BE2C (cell line): ENCODE data around the gene XYLB.

Experiments
- DNase-seq: peaks from one replicate; pipeline ENCODE4 v3.0.0-alpha.2; 2020
- H3K27me3 ChIP-seq: fragments of 250-450 bp; sonication (Bioruptor Pico); 2 replicates; pipeline ENCODE4 v1.5.1; 2020; ENCODE audit warnings: mild to moderate bottlenecking
- H3K36me3 ChIP-seq: fragments of 250-450 bp; sonication (Bioruptor Pico); 2 replicates; pipeline ENCODE4 v1.5.1; 2020; ENCODE audit warnings: mild to moderate bottlenecking
- H3K4me1 ChIP-seq: fragments of 250-450 bp; sonication (Bioruptor Pico); 2 replicates; pipeline ENCODE4 v1.5.1; 2020
- H3K4me3 ChIP-seq: 2 replicates; pipeline ENCODE4 v1.5.1; 2011; ENCODE audit warnings: low read depth, low read length
- H3K9me3 ChIP-seq: fragments of 250-450 bp; sonication (Bioruptor Pico); 2 replicates; pipeline ENCODE4 v1.5.1; 2020
- TF ChIP-seq, protein P1 (sequence below): IDR thresholded peaks from 2 replicates; pipeline ENCODE4 v1.5.1; 2012; ENCODE audit warnings: mild to moderate bottlenecking, low read depth, low read length

XYLB gene

DNA sequence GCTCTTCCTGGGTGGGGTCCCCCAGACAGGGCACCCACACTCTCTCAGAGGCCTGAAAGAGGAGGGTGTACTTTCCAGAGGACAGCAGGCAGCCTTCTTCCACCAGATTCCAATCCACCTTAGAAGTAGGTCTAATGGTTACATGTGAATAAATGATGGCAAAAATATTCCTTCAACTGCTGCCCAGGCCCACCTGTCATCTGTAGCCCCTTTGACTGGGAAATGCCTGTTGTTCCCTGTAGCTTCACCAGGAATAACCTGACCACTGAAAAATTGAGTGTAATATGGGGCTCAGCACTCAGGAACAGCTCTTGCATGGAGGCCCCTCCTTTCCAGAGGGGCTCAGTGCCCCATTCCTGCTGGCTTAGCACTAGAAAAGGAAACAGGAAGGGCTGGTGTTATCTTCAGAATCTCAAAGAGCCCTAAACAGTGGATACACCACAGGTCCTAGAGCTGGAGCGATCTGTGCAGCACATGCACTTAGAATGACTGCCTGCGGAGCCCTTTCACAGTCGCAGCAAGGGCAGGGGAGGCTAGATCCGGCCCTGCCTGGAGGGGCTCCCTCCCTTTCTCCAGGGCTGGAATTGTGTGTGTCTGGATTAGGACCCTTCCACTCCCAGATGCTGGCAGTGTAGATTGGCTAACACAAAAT lies 32.3 kb upstream of the XYLB start:
- no peaks in the 10 kb centered on the region for H3K4me1 ChIP-seq
- no peak for DNase-seq
- TF ChIP-seq, protein P1, sequence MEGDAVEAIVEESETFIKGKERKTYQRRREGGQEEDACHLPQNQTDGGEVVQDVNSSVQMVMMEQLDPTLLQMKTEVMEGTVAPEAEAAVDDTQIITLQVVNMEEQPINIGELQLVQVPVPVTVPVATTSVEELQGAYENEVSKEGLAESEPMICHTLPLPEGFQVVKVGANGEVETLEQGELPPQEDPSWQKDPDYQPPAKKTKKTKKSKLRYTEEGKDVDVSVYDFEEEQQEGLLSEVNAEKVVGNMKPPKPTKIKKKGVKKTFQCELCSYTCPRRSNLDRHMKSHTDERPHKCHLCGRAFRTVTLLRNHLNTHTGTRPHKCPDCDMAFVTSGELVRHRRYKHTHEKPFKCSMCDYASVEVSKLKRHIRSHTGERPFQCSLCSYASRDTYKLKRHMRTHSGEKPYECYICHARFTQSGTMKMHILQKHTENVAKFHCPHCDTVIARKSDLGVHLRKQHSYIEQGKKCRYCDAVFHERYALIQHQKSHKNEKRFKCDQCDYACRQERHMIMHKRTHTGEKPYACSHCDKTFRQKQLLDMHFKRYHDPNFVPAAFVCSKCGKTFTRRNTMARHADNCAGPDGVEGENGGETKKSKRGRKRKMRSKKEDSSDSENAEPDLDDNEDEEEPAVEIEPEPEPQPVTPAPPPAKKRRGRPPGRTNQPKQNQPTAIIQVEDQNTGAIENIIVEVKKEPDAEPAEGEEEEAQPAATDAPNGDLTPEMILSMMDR: no peak
- H3K4me3 ChIP-seq: no peak overlapping the region
- no peaks in the 10 kb centered on the region for H3K27me3 ChIP-seq
- no peaks in the 10 kb centered on the region for H3K36me3 ChIP-seq
- H3K9me3 ChIP-seq: no peaks in the 10 kb centered on the region

DNA sequence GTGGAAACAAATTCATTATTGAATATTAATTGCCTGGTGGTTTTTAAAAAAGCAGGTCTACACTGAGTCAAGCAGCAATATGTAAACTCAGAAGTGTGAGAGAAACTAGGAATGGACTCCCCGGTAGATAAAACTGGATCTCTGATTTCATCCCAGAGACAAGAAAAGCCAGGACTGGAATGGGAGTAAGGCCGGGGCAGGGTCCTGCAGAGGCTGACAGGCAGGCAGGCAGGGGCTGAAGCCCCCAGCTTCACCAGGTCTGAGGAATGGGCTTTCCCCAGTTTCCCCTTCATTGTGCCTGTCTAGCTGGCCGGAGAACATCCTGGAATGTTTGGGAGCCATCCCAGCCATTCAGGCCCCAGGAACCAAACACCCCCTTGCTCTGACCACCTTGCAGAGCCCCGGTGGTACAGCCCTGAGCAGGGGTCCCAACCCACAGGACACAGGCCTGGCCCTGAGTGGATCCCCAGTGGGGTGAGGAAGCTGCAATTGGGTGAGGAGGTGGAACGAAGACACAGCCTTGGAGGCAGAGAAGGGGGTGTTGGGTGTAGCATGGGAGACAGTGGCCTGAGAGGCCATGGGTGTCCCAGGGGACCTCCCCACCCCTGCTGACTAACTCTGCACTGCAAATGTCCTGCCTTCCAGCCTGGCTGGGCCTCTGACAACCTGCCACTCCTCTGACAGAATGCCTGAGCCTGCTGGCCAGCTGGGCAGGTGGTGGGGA lies 31.7 kb upstream of the XYLB start:
- no peak for DNase-seq
- H3K27me3 ChIP-seq: no peaks in the 10 kb centered on the region
- H3K9me3 ChIP-seq: no peaks in the 10 kb centered on the region
- no peaks in the 10 kb centered on the region for H3K4me1 ChIP-seq
- no peaks in the 10 kb centered on the region for H3K36me3 ChIP-seq
- H3K4me3 ChIP-seq: no peak overlapping the region
- TF ChIP-seq, protein P1: no peak

DNA sequence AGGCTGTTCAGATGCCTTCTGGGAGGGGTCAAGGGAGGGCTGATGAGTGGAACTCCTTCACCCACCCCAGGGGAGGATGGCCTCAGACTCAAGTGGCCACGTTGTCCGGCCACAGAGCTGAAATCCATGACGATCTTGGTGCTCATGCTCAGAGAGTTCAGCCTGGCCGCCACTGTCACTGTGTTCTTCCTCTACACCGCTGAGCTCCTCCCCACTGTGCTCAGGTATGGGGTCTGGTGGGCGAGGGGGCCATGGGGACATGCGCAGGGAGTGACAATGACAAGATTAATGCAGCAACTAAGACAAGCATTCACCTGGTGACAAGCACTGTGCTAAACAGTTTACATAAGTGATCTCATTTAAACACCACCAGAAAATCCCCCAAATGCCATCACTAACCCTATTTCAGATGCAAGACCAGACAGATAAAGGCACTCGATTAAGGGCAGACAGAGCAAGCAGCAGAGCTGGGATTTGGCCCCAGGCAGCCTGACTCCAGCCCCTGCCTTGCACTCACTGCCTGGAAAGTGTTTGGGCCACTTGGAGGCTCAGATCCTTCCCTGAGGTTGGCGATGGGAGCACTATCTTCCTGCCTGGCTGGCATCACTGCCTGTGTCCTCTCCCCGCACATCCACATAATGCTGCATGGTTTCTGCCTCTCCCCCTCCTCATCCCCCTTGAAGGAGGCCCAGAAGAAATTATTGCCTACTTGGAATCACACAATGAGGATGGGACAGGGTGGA lies 30.9 kb upstream of the XYLB start:
- Histone ChIP-seq H3K36me3 (no peaks in the 10 kb centered on the region), H3K27me3 (no peaks in the 10 kb centered on the region), H3K4me3 (no peak overlapping the region), H3K4me1 (no peaks in the 10 kb centered on the region), H3K9me3 (no peaks in the 10 kb centered on the region)
- no peak for DNase-seq
- TF ChIP-seq, protein P1: no peak

DNA sequence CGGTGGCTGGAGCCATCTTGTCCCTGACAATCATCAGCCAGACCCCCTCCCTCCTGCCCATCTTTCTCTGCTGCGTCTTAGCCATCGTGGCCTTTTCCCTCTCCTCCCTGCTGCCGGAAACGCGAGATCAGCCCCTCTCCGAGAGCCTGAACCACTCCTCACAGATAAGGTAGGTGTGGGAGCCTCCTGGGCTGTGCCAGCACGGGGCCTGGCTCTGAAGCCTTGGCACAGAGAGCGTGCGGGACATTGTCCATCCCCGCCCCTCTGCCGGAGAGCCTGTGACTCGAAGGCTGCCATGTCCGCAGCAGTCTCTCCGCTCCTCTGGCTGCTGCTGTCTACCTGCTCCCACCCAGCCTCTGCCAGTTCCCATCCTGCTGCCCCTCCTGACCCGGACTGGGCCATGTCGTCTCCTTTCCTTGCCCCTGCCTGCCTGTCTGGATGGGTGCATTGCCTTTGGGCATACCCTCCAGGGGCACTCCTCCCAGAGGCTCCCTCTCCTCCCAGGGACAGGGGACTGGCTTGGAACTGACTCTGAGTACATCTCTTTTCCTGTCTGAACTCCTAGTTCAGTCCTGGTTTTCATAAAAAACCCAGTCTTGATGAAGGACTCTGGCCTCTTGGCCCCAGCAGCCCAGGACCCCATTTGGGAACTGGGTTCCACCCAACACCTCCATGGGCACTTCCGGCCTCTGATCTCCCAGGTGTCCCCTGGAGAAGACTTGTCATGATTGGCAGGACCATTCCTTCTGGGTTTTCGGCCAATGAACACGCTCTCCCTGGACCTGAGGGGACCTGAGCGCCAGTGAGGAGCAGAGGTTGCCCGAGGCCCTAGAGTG lies 30.0 kb upstream of the XYLB start:
- Histone ChIP-seq H3K9me3 (no peaks in the 10 kb centered on the region), H3K27me3 (no peaks in the 10 kb centered on the region), H3K36me3 (no peaks in the 10 kb centered on the region), H3K4me1 (no peaks in the 10 kb centered on the region), H3K4me3 (no peak overlapping the region)
- DNase-seq: no peak
- TF ChIP-seq, protein P1: no peak

DNA sequence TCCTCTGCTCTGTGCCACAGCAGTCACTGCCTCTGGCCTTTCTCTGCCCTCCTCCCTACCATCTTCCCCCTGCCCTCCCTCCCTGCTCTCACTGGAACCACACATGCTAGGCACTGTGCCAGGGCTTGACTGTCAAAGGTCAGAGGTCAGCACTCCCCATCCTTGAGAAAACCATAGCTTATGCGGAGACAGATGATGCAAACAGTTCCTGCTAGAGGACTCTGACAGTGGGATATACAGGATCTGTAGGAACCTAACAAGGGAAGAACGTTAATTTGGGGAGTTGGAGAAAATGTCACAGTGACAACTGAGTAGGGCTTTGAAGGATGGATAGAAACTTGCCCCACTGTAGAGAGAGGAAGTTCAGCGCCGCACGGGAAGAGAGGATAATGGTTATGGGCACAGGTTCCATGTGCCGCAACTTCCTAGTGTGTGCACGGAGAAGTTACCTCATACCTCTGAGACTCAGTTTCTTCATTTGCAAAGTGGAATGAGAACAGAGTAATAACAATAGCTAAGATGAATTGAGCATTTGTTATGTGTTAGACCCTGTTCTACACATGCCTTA lies 29.3 kb upstream of the XYLB start:
- no peak for DNase-seq
- TF ChIP-seq, protein P1: no peak
- H3K27me3 ChIP-seq: no peaks in the 10 kb centered on the region
- H3K9me3 ChIP-seq: no peaks in the 10 kb centered on the region
- H3K4me1 ChIP-seq: no peaks in the 10 kb centered on the region
- H3K4me3 ChIP-seq: no peak overlapping the region
- H3K36me3 ChIP-seq: no peaks in the 10 kb centered on the region
